Neural progenitor cell (in vitro differentiated cells): ENCODE data around the gene CLIC4. TPM values are rescaled to one million over a fixed set of nuclear protein-coding genes. Genes with fewer than 3 reads are reported as not detected.
"Not testable (repeated sequence)": the region's sequence is repeated elsewhere in the genome, so short reads cannot be mapped to it uniquely, and the experiment has no call there.

Experiments
- DNase-seq: peaks from one replicate; pipeline ENCODE4 v3.0.0-alpha.2; 2016; ENCODE audit warnings: low spot score
- H2AFZ ChIP-seq: fragments of 200-600 bp; sonication (generic); replicated peaks from 2 replicates; pipeline ENCODE4 v1.6.1; 2016; ENCODE audit warnings: antibody characterized with exemption
- H3F3A ChIP-seq: fragments of 200-600 bp; sonication (generic); 2 replicates; pipeline ENCODE4 v1.6.1; 2016; ENCODE audit warnings: antibody characterized with exemption, low read depth
- H3K27ac ChIP-seq: fragments of 200-600 bp; sonication (generic); 2 replicates; pipeline ENCODE4 v1.5.1; 2016; ENCODE audit warnings: mild to moderate bottlenecking
- H3K27me3 ChIP-seq: fragments of 200-600 bp; sonication (generic); 2 replicates; pipeline ENCODE4 v1.6.1; 2016; ENCODE audit warnings: mild to moderate bottlenecking, moderate library complexity
- H3K36me3 ChIP-seq: fragments of 200-600 bp; sonication (generic); 2 replicates; pipeline ENCODE4 v1.5.1; 2016
- H3K4me1 ChIP-seq: fragments of 200-600 bp; sonication (generic); 2 replicates; pipeline ENCODE4 v1.6.1; 2016; ENCODE audit warnings: mixed run types
- H3K4me2 ChIP-seq: fragments of 200-600 bp; sonication (generic); 2 replicates; pipeline ENCODE4 v1.6.1; 2016
- H3K4me3 ChIP-seq: fragments of 200-600 bp; sonication (generic); 2 replicates; pipeline ENCODE4 v1.5.1; 2016
- H3K79me2 ChIP-seq: fragments of 200-600 bp; sonication (generic); 2 replicates; pipeline ENCODE4 v1.6.1; 2016; ENCODE audit warnings: low read depth
- H3K9ac ChIP-seq: fragments of 200-600 bp; sonication (generic); 2 replicates; pipeline ENCODE4 v1.6.1; 2016
- H3K9me3 ChIP-seq: fragments of 200-600 bp; sonication (generic); 2 replicates; pipeline ENCODE4 v1.5.1; 2016; ENCODE audit warnings: low read depth
- H4K20me1 ChIP-seq: fragments of 200-600 bp; sonication (generic); 2 replicates; pipeline ENCODE4 v1.6.1; 2016; ENCODE audit warnings: low read depth
- H3K27ac Mint-ChIP-seq: 3 replicates; pipeline ENCODE4 v1.8.0; 2021; ENCODE audit warnings: mixed read lengths
- H3K27me3 Mint-ChIP-seq: 2 replicates; pipeline ENCODE4 v1.8.0; 2022; ENCODE audit warnings: low read depth, mild to moderate bottlenecking, inconsistent platforms, moderate library complexity, mixed read lengths; ENCODE audit not compliant: insufficient read depth
- H3K36me3 Mint-ChIP-seq: 3 replicates; pipeline ENCODE4 v1.8.0; 2021; ENCODE audit warnings: mixed read lengths
- H3K4me1 Mint-ChIP-seq: 3 replicates; pipeline ENCODE4 v1.8.0; 2021; ENCODE audit warnings: mixed read lengths
- H3K4me3 Mint-ChIP-seq: 3 replicates; pipeline ENCODE4 v1.8.0; 2021; ENCODE audit warnings: mild to moderate bottlenecking, moderate library complexity, mixed read lengths
- H3K9me3 Mint-ChIP-seq: 3 replicates; pipeline ENCODE4 v1.8.0; 2020; ENCODE audit warnings: mixed read lengths
- CTCF ChIP-seq: fragments of 200-600 bp; sonication (generic); IDR thresholded peaks from 2 replicates; pipeline ENCODE4 v1.5.1; 2017; ENCODE audit warnings: antibody characterized with exemption, mild to moderate bottlenecking
- EZH2 ChIP-seq: fragments of 200-600 bp; sonication (generic); IDR thresholded peaks from 2 replicates; pipeline ENCODE4 v1.6.1; 2017; ENCODE audit warnings: antibody characterized with exemption, mild to moderate bottlenecking, moderate library complexity
- EZH2phosphoT487 ChIP-seq: fragments of 200-600 bp; sonication (generic); IDR thresholded peaks from 2 replicates; pipeline ENCODE4 v1.6.1; 2017; ENCODE audit warnings: antibody characterized with exemption
- total RNA-seq: library from RNA; depleted of rRNA; stranded (reverse); fragments of >200 nt; gene quantifications from 2 replicates; pipeline ENCODE4 v1.2.3, GENCODE V29; 2015; ENCODE audit warnings: low replicate concordance

The CLIC4 gene
- total RNA-seq, 1 donor from 2014 or later: 263 TPM

GRCh38 chr1:24705260-24706073 lies 39.8 kb upstream of the CLIC4 start:
- Mint-ChIP-seq H3K9me3 (peaks cover 2% of the 10 kb centered on the region), H3K27me3 (peaks cover 5% of the 10 kb centered on the region), H3K27ac (peak overlapping the region; percentile 48), H3K36me3 (no peaks in the 10 kb centered on the region), H3K4me3 (peak overlapping the region; percentile 27), H3K4me1 (peaks cover 26% of the 10 kb centered on the region)
- Histone ChIP-seq H3K9ac (no peak overlapping the region), H3K27me3 (no peaks in the 10 kb centered on the region), H3K36me3 (no peaks in the 10 kb centered on the region), H3K4me3 (peak overlapping the region; percentile 21), H3F3A (peaks cover 29% of the 10 kb centered on the region), H3K9me3 (no peaks in the 10 kb centered on the region), H3K4me1 (peaks cover 6% of the 10 kb centered on the region), H2AFZ (peak overlapping the region; percentile 89), H3K4me2 (peak overlapping the region; percentile 33), H3K27ac (peak overlapping the region; percentile 30), H4K20me1 (no peaks in the 10 kb centered on the region), H3K79me2 (no peaks in the 10 kb centered on the region)
- peak; percentile 90 for DNase-seq
- TF ChIP-seq EZH2 (no peak), CTCF (no peak), EZH2phosphoT487 (no peak)

GRCh38 chr1:24706074-24706389 lies 39.2 kb upstream of the CLIC4 start:
- not testable (repeated sequence) for H2AFZ ChIP-seq, H3K9me3 Mint-ChIP-seq, DNase-seq, H3K27ac ChIP-seq, H4K20me1 ChIP-seq, H3K27me3 Mint-ChIP-seq, H3K9me3 ChIP-seq, H3K4me3 Mint-ChIP-seq, H3K27ac Mint-ChIP-seq, H3K27me3 ChIP-seq, H3K36me3 ChIP-seq, H3K79me2 ChIP-seq, H3K4me3 ChIP-seq, H3K9ac ChIP-seq, H3K36me3 Mint-ChIP-seq, H3K4me2 ChIP-seq, H3K4me1 ChIP-seq
- peaks cover 29% of the 10 kb centered on the region for H3F3A ChIP-seq
- peaks cover 24% of the 10 kb centered on the region for H3K4me1 Mint-ChIP-seq

GRCh38 chr1:24707687-24708086 lies 37.6 kb upstream of the CLIC4 start:
- no peak overlapping the region for H3K4me2 ChIP-seq
- no peaks in the 10 kb centered on the region for H3K27me3 ChIP-seq
- Mint-ChIP-seq H3K4me1 (peaks cover 20% of the 10 kb centered on the region), H3K4me3 (no peak overlapping the region), H3K27ac (no peak overlapping the region), H3K36me3 (no peaks in the 10 kb centered on the region), H3K27me3 (peaks cover 5% of the 10 kb centered on the region), H3K9me3 (peaks cover 2% of the 10 kb centered on the region)
- no peak overlapping the region for H2AFZ ChIP-seq
- H3K4me3 ChIP-seq: no peak overlapping the region
- DNase-seq: no peak
- no peaks in the 10 kb centered on the region for H3K9me3 ChIP-seq
- no peaks in the 10 kb centered on the region for H3K36me3 ChIP-seq
- peaks cover 6% of the 10 kb centered on the region for H3K4me1 ChIP-seq
- H3K27ac ChIP-seq: no peak overlapping the region
- no peaks in the 10 kb centered on the region for H3K79me2 ChIP-seq
- H3K9ac ChIP-seq: no peak overlapping the region
- TF ChIP-seq CTCF: no peak
- no peak for TF ChIP-seq EZH2phosphoT487
- TF ChIP-seq EZH2: no peak
- no peaks in the 10 kb centered on the region for H4K20me1 ChIP-seq
- peaks cover 29% of the 10 kb centered on the region for H3F3A ChIP-seq

GRCh38 chr1:24708938-24709337 lies 36.3 kb upstream of the CLIC4 start:
- peaks cover 6% of the 10 kb centered on the region for H3K4me1 ChIP-seq
- no peaks in the 10 kb centered on the region for H4K20me1 ChIP-seq
- no peak for DNase-seq
- H3K9me3 ChIP-seq: no peaks in the 10 kb centered on the region
- TF ChIP-seq EZH2: no peak
- TF ChIP-seq EZH2phosphoT487: no peak
- TF ChIP-seq CTCF: no peak
- Mint-ChIP-seq H3K4me1 (peaks cover 17% of the 10 kb centered on the region), H3K27me3 (peaks cover 6% of the 10 kb centered on the region), H3K27ac (no peak overlapping the region), H3K9me3 (peaks cover 2% of the 10 kb centered on the region), H3K36me3 (no peaks in the 10 kb centered on the region), H3K4me3 (no peak overlapping the region)
- H3F3A ChIP-seq: peaks cover 23% of the 10 kb centered on the region
- no peaks in the 10 kb centered on the region for H3K27me3 ChIP-seq
- no peak overlapping the region for H3K4me3 ChIP-seq
- no peak overlapping the region for H3K9ac ChIP-seq
- no peaks in the 10 kb centered on the region for H3K36me3 ChIP-seq
- H3K27ac ChIP-seq: no peak overlapping the region
- no peak overlapping the region for H2AFZ ChIP-seq
- H3K79me2 ChIP-seq: no peaks in the 10 kb centered on the region
- no peak overlapping the region for H3K4me2 ChIP-seq
